K562 (cell line): ENCODE data around the gene HMGN1. TPM values are rescaled to one million over a fixed set of nuclear protein-coding genes. Genes with fewer than 3 reads are reported as not detected.

Source experiments
- CTBP1 ChIP-seq: fragments of 450-650 bp; IDR thresholded peaks from 2 replicates; pipeline ENCODE4 v1.6.1; 2016; ENCODE audit warnings: borderline replicate concordance
- DACH1 ChIP-seq: fragments of 450-650 bp; IDR thresholded peaks from 2 replicates; pipeline ENCODE4 v1.6.1; 2018; ENCODE audit not compliant: partially characterized antibody
- DMBX1 ChIP-seq: fragments of 250-450 bp; sonication (Bioruptor Pico); IDR thresholded peaks from 2 replicates; pipeline ENCODE4 v1.8.0; 2022; ENCODE audit warnings: inconsistent platforms, mild to moderate bottlenecking, moderate library complexity, borderline replicate concordance
- E2F3 ChIP-seq: fragments of 250-450 bp; sonication (Bioruptor Pico); IDR thresholded peaks from 2 replicates; pipeline ENCODE4 v1.4.0; 2020; ENCODE audit warnings: mild to moderate bottlenecking
- FOXJ3 ChIP-seq: sonication (generic); formaldehyde crosslinking; IDR thresholded peaks from 2 replicates; pipeline ENCODE4 v1.4.0; 2020; ENCODE audit warnings: mild to moderate bottlenecking, missing genetic modification reagents
- HNRNPUL1 ChIP-seq: fragments of 200-400 bp; formaldehyde crosslinking; IDR thresholded peaks from 2 replicates; pipeline ENCODE4 v1.6.1; 2017; ENCODE audit warnings: low read length
- JUNB ChIP-seq: fragments of 450-650 bp; formaldehyde crosslinking; conservative IDR thresholded peaks from 2 replicates; pipeline ENCODE4 v1.4.0; 2020; ENCODE audit warnings: mild to moderate bottlenecking
- MBD2 ChIP-seq: sonication (generic); IDR thresholded peaks from 2 replicates; pipeline ENCODE4 v1.6.1; 2016; ENCODE audit warnings: low read depth, borderline replicate concordance
- MTF1 ChIP-seq: fragments of 250-450 bp; sonication (Bioruptor Pico); IDR thresholded peaks from 2 replicates; pipeline ENCODE4 v1.9.0; 2021; ENCODE audit warnings: moderate library complexity, mild to moderate bottlenecking, inconsistent platforms, borderline replicate concordance
- OTX1 ChIP-seq: fragments of 450-650 bp; formaldehyde crosslinking; IDR thresholded peaks from 2 replicates; pipeline ENCODE4 v1.4.0; 2022; ENCODE audit warnings: mild to moderate bottlenecking
- PML ChIP-seq: IDR thresholded peaks from 2 replicates; pipeline ENCODE4 v1.6.1; 2012; ENCODE audit warnings: low read length, inconsistent platforms
- TAF9B ChIP-seq: fragments of 450-650 bp; IDR thresholded peaks from 2 replicates; pipeline ENCODE4 v1.6.1; 2018; ENCODE audit warnings: mild to moderate bottlenecking; ENCODE audit not compliant: partially characterized antibody
- ZNF778 ChIP-seq: fragments of 450-650 bp; formaldehyde crosslinking; IDR thresholded peaks from 2 replicates; pipeline ENCODE4 v1.4.0; 2020; ENCODE audit warnings: mild to moderate bottlenecking, moderate library complexity
- polyA plus RNA-seq, 8 experiments: library from polyadenylated mRNA; depleted of rRNA in 4 of 8; stranded (reverse) in 5 of 8; unstranded in 3 of 8; fragments of >200 nt; fragmentation: Nextera tagmentation in 2 of 8; fragmentation: Illumina TruSeq in 1 of 8; extraction: Ambion mirVana in 2 of 8; extraction: Trizol in 1 of 8; gene quantifications; 2 replicates each; pipeline versions ENCODE4 v1.2.1 to v1.2.3, GENCODE V29; 2011 to 2014; ENCODE audit warnings: inconsistent platforms in 1 of 8, missing spikeins in 1 of 8
- total RNA-seq, 7 experiments: library from RNA; depleted of rRNA in 6 of 7; stranded (reverse); fragments of >200 nt in 6 of 7; fragmentation: Illumina TruSeq in 2 of 7; extraction: Trizol in 2 of 7; gene quantifications; 2 replicates each; pipeline versions ENCODE4 v1.2.1 to v1.2.3, GENCODE V29; 2011 to 2021; ENCODE audit warnings: low replicate concordance in 1 of 7
- TF ChIP-seq, protein P1 (sequence below): fragments of 250-450 bp; sonication (Bioruptor Pico); IDR thresholded peaks from 2 replicates; pipeline ENCODE4 v1.8.0; 2021; ENCODE audit warnings: moderate library complexity, mild to moderate bottlenecking, inconsistent platforms
- TF ChIP-seq, protein P2 (sequence below), 3 experiments: fragments of 200-800 bp in 1 of 3; sonication (Bioruptor generic) in 1 of 3; sonication (generic) in 1 of 3; formaldehyde crosslinking in 1 of 3; IDR thresholded peaks; 2 replicates each; pipeline versions ENCODE4 v1.6.1 to v1.8.0; 2016 to 2022; ENCODE audit warnings: mild to moderate bottlenecking in 2 of 3, missing compliant biosample characterization in 2 of 3, missing genetic modification characterization in 2 of 3, missing genetic modification reagents in 1 of 3
- TF ChIP-seq, protein P3 (sequence below): IDR thresholded peaks from 2 replicates; pipeline ENCODE4 v1.6.1; 2011; ENCODE audit warnings: borderline replicate concordance, low read depth, mild to moderate bottlenecking, moderate library complexity, low read length; ENCODE audit not compliant: insufficient read depth, poor library complexity, severe bottlenecking
- TF ChIP-seq, protein P4 (sequence below): fragments of 450-650 bp; formaldehyde crosslinking; IDR thresholded peaks from 2 replicates; pipeline ENCODE4 v1.4.0; 2020; ENCODE audit warnings: mild to moderate bottlenecking, mixed read lengths
- TF ChIP-seq, protein P5 (sequence below): fragments of 200-400 bp; formaldehyde crosslinking; IDR thresholded peaks from 2 replicates; pipeline ENCODE4 v1.6.1; 2017; ENCODE audit warnings: mild to moderate bottlenecking, low read depth, low read length, moderate library complexity

Gene HMGN1
- total and polyA plus RNA-seq, 9 of the 15 experiments (the other 6 are each of a cell fraction or from before 2014, with no cell fraction given), result 124 to 626 (median 498) TPM

DNA sequence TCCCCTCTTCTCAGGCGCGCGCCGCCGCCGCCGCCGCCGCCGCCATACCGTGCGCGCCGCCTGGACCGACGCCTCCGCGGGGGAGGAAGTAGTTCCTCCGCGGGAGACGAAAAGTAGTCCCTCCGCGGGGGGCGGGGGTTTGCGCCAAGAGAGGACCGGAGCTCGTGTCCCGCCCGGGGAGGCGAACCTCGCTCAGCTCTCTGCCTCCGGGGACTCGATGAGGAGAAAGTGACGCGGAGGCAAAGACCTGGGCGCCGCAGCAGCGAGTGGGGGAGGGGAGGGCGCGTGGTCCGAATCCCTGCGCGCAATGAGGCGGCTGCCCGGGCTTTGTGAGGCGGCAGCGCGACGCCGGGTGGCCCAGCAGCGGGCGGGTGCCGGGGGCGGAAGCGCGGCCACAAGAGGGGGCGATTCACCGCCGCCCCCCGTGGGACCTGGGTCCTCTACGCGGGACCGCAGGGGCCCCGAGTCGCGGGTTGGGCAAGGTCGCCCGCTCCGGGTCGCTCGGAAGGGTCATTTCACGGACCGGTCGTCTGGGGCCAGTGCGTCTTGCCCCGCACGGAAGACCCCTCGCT, 35.2 kb downstream of the HMGN1 start, which contains the start of gene BRWD1 (continued):
- TF ChIP-seq CTBP1, result peak; percentile 100
- peak; percentile 91; the same call in 1 of the 2 replicates for TF ChIP-seq E2F3 (CRISPR knock-in tag)
- TF ChIP-seq, protein P1, sequence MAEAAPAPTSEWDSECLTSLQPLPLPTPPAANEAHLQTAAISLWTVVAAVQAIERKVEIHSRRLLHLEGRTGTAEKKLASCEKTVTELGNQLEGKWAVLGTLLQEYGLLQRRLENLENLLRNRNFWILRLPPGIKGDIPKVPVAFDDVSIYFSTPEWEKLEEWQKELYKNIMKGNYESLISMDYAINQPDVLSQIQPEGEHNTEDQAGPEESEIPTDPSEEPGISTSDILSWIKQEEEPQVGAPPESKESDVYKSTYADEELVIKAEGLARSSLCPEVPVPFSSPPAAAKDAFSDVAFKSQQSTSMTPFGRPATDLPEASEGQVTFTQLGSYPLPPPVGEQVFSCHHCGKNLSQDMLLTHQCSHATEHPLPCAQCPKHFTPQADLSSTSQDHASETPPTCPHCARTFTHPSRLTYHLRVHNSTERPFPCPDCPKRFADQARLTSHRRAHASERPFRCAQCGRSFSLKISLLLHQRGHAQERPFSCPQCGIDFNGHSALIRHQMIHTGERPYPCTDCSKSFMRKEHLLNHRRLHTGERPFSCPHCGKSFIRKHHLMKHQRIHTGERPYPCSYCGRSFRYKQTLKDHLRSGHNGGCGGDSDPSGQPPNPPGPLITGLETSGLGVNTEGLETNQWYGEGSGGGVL (CRISPR knock-in tag), result no peak
- TF ChIP-seq, protein P2, sequence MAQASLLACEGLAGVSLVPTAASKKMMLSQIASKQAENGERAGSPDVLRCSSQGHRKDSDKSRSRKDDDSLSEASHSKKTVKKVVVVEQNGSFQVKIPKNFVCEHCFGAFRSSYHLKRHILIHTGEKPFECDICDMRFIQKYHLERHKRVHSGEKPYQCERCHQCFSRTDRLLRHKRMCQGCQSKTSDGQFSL (CRISPR knock-in tag; IDR thresholded peaks at IDR 0.05), result peak; percentile 77; the same call in 1 of the 2 replicates
- TF ChIP-seq, protein P2 (tag; IDR thresholded peaks at IDR 0.05), result peak in 1 of 2 experiments; percentile 78; a peak in 2 of 4 replicates
- TF ChIP-seq TAF9B, result peak; percentile 99
- TF ChIP-seq DACH1, result peak; percentile 71
- TF ChIP-seq, protein P3, sequence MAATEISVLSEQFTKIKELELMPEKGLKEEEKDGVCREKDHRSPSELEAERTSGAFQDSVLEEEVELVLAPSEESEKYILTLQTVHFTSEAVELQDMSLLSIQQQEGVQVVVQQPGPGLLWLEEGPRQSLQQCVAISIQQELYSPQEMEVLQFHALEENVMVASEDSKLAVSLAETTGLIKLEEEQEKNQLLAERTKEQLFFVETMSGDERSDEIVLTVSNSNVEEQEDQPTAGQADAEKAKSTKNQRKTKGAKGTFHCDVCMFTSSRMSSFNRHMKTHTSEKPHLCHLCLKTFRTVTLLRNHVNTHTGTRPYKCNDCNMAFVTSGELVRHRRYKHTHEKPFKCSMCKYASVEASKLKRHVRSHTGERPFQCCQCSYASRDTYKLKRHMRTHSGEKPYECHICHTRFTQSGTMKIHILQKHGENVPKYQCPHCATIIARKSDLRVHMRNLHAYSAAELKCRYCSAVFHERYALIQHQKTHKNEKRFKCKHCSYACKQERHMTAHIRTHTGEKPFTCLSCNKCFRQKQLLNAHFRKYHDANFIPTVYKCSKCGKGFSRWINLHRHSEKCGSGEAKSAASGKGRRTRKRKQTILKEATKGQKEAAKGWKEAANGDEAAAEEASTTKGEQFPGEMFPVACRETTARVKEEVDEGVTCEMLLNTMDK, result peak; percentile 65
- TF ChIP-seq, protein P4, sequence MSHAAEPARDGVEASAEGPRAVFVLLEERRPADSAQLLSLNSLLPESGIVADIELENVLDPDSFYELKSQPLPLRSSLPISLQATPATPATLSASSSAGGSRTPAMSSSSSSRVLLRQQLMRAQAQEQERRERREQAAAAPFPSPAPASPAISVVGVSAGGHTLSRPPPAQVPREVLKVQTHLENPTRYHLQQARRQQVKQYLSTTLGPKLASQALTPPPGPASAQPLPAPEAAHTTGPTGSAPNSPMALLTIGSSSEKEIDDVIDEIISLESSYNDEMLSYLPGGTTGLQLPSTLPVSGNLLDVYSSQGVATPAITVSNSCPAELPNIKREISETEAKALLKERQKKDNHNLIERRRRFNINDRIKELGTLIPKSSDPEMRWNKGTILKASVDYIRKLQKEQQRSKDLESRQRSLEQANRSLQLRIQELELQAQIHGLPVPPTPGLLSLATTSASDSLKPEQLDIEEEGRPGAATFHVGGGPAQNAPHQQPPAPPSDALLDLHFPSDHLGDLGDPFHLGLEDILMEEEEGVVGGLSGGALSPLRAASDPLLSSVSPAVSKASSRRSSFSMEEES (CRISPR knock-in tag), result peak; percentile 63
- TF ChIP-seq, protein P5, sequence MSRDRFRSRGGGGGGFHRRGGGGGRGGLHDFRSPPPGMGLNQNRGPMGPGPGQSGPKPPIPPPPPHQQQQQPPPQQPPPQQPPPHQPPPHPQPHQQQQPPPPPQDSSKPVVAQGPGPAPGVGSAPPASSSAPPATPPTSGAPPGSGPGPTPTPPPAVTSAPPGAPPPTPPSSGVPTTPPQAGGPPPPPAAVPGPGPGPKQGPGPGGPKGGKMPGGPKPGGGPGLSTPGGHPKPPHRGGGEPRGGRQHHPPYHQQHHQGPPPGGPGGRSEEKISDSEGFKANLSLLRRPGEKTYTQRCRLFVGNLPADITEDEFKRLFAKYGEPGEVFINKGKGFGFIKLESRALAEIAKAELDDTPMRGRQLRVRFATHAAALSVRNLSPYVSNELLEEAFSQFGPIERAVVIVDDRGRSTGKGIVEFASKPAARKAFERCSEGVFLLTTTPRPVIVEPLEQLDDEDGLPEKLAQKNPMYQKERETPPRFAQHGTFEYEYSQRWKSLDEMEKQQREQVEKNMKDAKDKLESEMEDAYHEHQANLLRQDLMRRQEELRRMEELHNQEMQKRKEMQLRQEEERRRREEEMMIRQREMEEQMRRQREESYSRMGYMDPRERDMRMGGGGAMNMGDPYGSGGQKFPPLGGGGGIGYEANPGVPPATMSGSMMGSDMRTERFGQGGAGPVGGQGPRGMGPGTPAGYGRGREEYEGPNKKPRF, result no peak
- peak; percentile 62; the same call in 1 of the 2 replicates for TF ChIP-seq MBD2
- no peak for TF ChIP-seq HNRNPUL1
- TF ChIP-seq JUNB (CRISPR knock-in tag), result 0 out of 2 replicates have a peak, but pooled peaks have one; percentile 25
- TF ChIP-seq DMBX1 (CRISPR knock-in tag), result peak; percentile 83; the same call in 1 of the 2 replicates
- no peak for TF ChIP-seq MTF1
- peak; percentile 89 for TF ChIP-seq OTX1 (CRISPR knock-in tag)
- TF ChIP-seq ZNF778, result no peak
- TF ChIP-seq PML, result peak; percentile 42
- TF ChIP-seq FOXJ3 (CRISPR knock-in tag), result no peak
